HepG2 (cell line): ENCODE data around the gene ZSWIM5. TPM values are rescaled to one million over a fixed set of nuclear protein-coding genes. Genes with fewer than 3 reads are reported as not detected.

Experiments
- ATAC-seq: fragments of 200-7000 bp; cut with Tn5 transposase; 3 replicates; pipeline ENCODE4 v1.9.1; 2020; ENCODE audit warnings: mild to moderate bottlenecking, moderate library complexity
- BruUV-seq: library from RNA; stranded (reverse); fragments of 400-500 nt; replicated peaks from 2 replicates; lab custom pipeline; 2021; lab: Mats Ljungman, UMichigan
- CTCF ChIA-PET: fragments of 300-600 bp; formaldehyde crosslinking; extraction: SDS; loops from one replicate; lab custom pipeline; 2021; ENCODE audit warnings: low total read pairs, inconsistent platforms, low intra/inter-chr PET ratio; lab: Yijun Ruan, JAX
- POLR2A ChIA-PET: fragments of 350-600 bp; sonication (Branson Sonifier 250); formaldehyde crosslinking; loops from one replicate; lab custom pipeline; 2020; ENCODE audit warnings: antibody characterized with exemption, inconsistent platforms; lab: Yijun Ruan, JAX
- DNase-seq: peaks from one replicate; pipeline ENCODE4 v3.0.0-alpha.2; 2015; ENCODE audit warnings: low spot score
- FAIRE-seq: peaks from 3 replicates; lab custom pipeline; 2011; peaks lifted over from hg19 to GRCh38; lab: Jason Lieb, UNC
- H2AFZ ChIP-seq: one replicate; pipeline ENCODE4 v1.6.1; 2011; ENCODE audit warnings: low read length, inconsistent platforms
- H3K27ac ChIP-seq: fragments of 300-600 bp; 3 replicates; pipeline ENCODE4 v1.8.0; 2011; ENCODE audit warnings: mixed run types, mild to moderate bottlenecking, mixed read lengths, low read length, inconsistent platforms; ENCODE audit not compliant: insufficient read depth; ENCODE audit errors: extremely low read length
- H3K27me3 ChIP-seq, 2 experiments: fragments of 200-600 bp in 1 of 2; 2 replicates in 1 of 2; 3 replicates in 1 of 2; pipeline versions ENCODE4 v1.6.0 to v1.8.0; 2011; ENCODE audit warnings: low read length in 2 of 2, mild to moderate bottlenecking in 2 of 2, moderate library complexity in 2 of 2, inconsistent platforms in 1 of 2; ENCODE audit not compliant: insufficient read depth in 2 of 2, control insufficient read depth in 1 of 2
- H3K36me3 ChIP-seq, 2 experiments: fragments of 200-600 bp in 1 of 2; replicated peaks in 1 of 2; 2 replicates in 1 of 2; 3 replicates in 1 of 2; pipeline versions ENCODE4 v1.5.1 to v1.8.0; 2011; ENCODE audit warnings: low read length in 2 of 2, inconsistent platforms in 1 of 2; ENCODE audit not compliant: insufficient read depth in 2 of 2, control insufficient read depth in 1 of 2
- H3K4me1 ChIP-seq: 2 replicates; pipeline ENCODE4 v1.5.1; 2012; ENCODE audit warnings: low read length, inconsistent platforms; ENCODE audit not compliant: insufficient read depth
- H3K4me2 ChIP-seq: 2 replicates; pipeline ENCODE4 v1.6.0; 2011; ENCODE audit warnings: low read depth, low read length, inconsistent platforms
- H3K4me3 ChIP-seq, 3 experiments: fragments of 200-600 bp in 1 of 3; sonication (generic), shearing (Covaris generic) in 1 of 3; replicated peaks in 1 of 3; 2 replicates each; pipeline ENCODE4 v1.5.1; 2011 to 2016; ENCODE audit warnings: low read length in 3 of 3, inconsistent platforms in 2 of 3, low read depth in 2 of 3, mild to moderate bottlenecking in 2 of 3, control low read depth in 1 of 3, mixed read lengths in 1 of 3; ENCODE audit not compliant: insufficient read depth in 1 of 3
- H3K79me2 ChIP-seq: one replicate; pipeline ENCODE4 v1.6.1; 2011; ENCODE audit warnings: low read length, inconsistent platforms; ENCODE audit not compliant: insufficient read depth
- H3K9ac ChIP-seq: 2 replicates; pipeline ENCODE4 v1.6.0; 2011; ENCODE audit warnings: mild to moderate bottlenecking, low read depth, low read length, inconsistent platforms; ENCODE audit not compliant: insufficient read depth
- H3K9me3 ChIP-seq: 2 replicates; pipeline ENCODE4 v1.5.1; 2012; ENCODE audit warnings: mild to moderate bottlenecking, low read length
- H4K20me1 ChIP-seq: 2 replicates; pipeline ENCODE4 v1.6.0; 2011; ENCODE audit warnings: inconsistent platforms, mild to moderate bottlenecking, low read length, moderate library complexity; ENCODE audit not compliant: insufficient read depth
- ARHGAP35 ChIP-seq: sonication (generic); formaldehyde crosslinking; IDR thresholded peaks from 2 replicates; pipeline ENCODE4 v1.9.0; 2022; ENCODE audit warnings: mild to moderate bottlenecking, inconsistent platforms, moderate library complexity, missing genetic modification reagents, borderline replicate concordance
- GABPA ChIP-seq, 2 experiments: IDR thresholded peaks; 2 replicates each; pipeline ENCODE4 v1.6.1; 2011 to 2016; ENCODE audit warnings: low read depth in 2 of 2, low read length in 1 of 2, missing biosample characterization in 1 of 2, missing genetic modification characterization in 1 of 2
- HOXA3 ChIP-seq: sonication (generic); formaldehyde crosslinking; IDR thresholded peaks from 2 replicates; pipeline ENCODE4 v1.5.0; 2020; ENCODE audit warnings: missing genetic modification reagents
- IKZF1 ChIP-seq: fragments of 450-650 bp; IDR thresholded peaks from 2 replicates; pipeline ENCODE4 v1.7.1; 2016
- ISL2 ChIP-seq: sonication (generic); formaldehyde crosslinking; IDR thresholded peaks from 2 replicates; pipeline ENCODE4 v1.5.0; 2020; ENCODE audit warnings: missing genetic modification reagents
- MAFG ChIP-seq: sonication (generic); formaldehyde crosslinking; IDR thresholded peaks from 2 replicates; pipeline ENCODE4 v1.5.1; 2020; ENCODE audit warnings: mild to moderate bottlenecking, missing genetic modification reagents
- MEIS1 ChIP-seq: sonication (generic); formaldehyde crosslinking; IDR thresholded peaks from 2 replicates; pipeline ENCODE4 v1.9.0; 2021; ENCODE audit warnings: mild to moderate bottlenecking, missing genetic modification reagents, moderate library complexity, borderline replicate concordance
- MIER3 ChIP-seq: IDR thresholded peaks from 2 replicates; pipeline ENCODE4 v1.6.1; 2016; ENCODE audit warnings: missing compliant biosample characterization, borderline replicate concordance
- SALL2 ChIP-seq: sonication (generic); formaldehyde crosslinking; IDR thresholded peaks from 2 replicates; pipeline ENCODE4 v1.8.1; 2023; ENCODE audit warnings: mild to moderate bottlenecking, missing genetic modification reagents, inconsistent platforms
- SMC3 ChIP-seq: IDR thresholded peaks from 2 replicates; pipeline ENCODE4 v1.6.1; 2011; ENCODE audit warnings: low read length, improper control_type of control experiment
- YY1 ChIP-seq: IDR thresholded peaks from 2 replicates; pipeline ENCODE4 v1.6.1; 2011; ENCODE audit warnings: low read length, low read depth, moderate library complexity, mild to moderate bottlenecking; ENCODE audit not compliant: insufficient read depth, insufficient replicate concordance
- ZNF546 ChIP-seq: sonication (generic); formaldehyde crosslinking; conservative IDR thresholded peaks from 2 replicates; pipeline ENCODE4 v1.8.1; 2023; ENCODE audit warnings: mild to moderate bottlenecking, missing genetic modification reagents
- ZNF652 ChIP-seq: IDR thresholded peaks from 2 replicates; pipeline ENCODE4 v1.6.1; 2016; ENCODE audit warnings: low read depth, borderline replicate concordance
- ZNF672 ChIP-seq: sonication (generic); formaldehyde crosslinking; IDR thresholded peaks from 2 replicates; pipeline ENCODE4 v1.8.1; 2022; ENCODE audit warnings: missing genetic modification reagents
- ZNF83 ChIP-seq: sonication (generic); formaldehyde crosslinking; IDR thresholded peaks from 2 replicates; pipeline ENCODE4 v1.4.0; 2020; ENCODE audit warnings: missing genetic modification reagents, mild to moderate bottlenecking, borderline replicate concordance
- ZSCAN9 ChIP-seq: IDR thresholded peaks from 2 replicates; pipeline ENCODE4 v1.6.1; 2016; ENCODE audit warnings: borderline replicate concordance
- WGBS: methylation state at CpG from one replicate; pipeline ENCODE4 v1.1.6; 2017; ENCODE audit warnings: low lambda C conversion rate; 5-methylcytosine and 5-hydroxymethylcytosine counted together
- in situ Hi-C: cut with HindIII; loops from 2 replicates; pipeline ENCODE4 v1.10.0; 2017; ENCODE audit warnings: low pct_unique_long_range_greater_than_20kb; ENCODE audit not compliant: extremely low pct_ligation_motif_present
- intact Hi-C: fragments of 100-400 bp; cut with micrococcal nuclease; formaldehyde crosslinking; loops from one replicate; pipeline ENCODE4 v1.10.0; 2022; ENCODE audit not compliant: unreplicated experiment
- polyA plus RNA-seq, 8 experiments: library from polyadenylated mRNA; depleted of rRNA in 3 of 8; stranded (reverse) in 7 of 8; unstranded in 1 of 8; fragments of >200 nt; fragmentation: Illumina TruSeq in 4 of 8; extraction: Trizol in 4 of 8; gene quantifications; 2 replicates each; pipeline versions ENCODE4 v1.2.1 to v1.2.3, GENCODE V29; 2011 to 2016; ENCODE audit warnings: low read depth in 4 of 8, missing spikeins in 1 of 8, mixed read lengths in 1 of 8; ENCODE audit not compliant: insufficient read depth in 1 of 8
- total RNA-seq, 5 experiments: library from RNA; depleted of rRNA; stranded (reverse); fragments of >200 nt; fragmentation: Illumina TruSeq; extraction: Trizol; gene quantifications; 2 replicates each; pipeline ENCODE4 v1.2.3, GENCODE V29; 2016; ENCODE audit warnings: low read depth in 1 of 5
- TF ChIP-seq, protein P1 (sequence below): sonication (generic); formaldehyde crosslinking; IDR thresholded peaks from 2 replicates; pipeline ENCODE4 v1.5.0; 2020; ENCODE audit warnings: mild to moderate bottlenecking, missing genetic modification reagents, moderate library complexity
- TF ChIP-seq, protein P2 (sequence below): IDR thresholded peaks from 2 replicates; pipeline ENCODE4 v1.6.1; 2016; ENCODE audit warnings: low read depth, missing genetic modification reagents, missing compliant biosample characterization
- TF ChIP-seq, protein P3 (sequence below): sonication (generic); formaldehyde crosslinking; IDR thresholded peaks from 2 replicates; pipeline ENCODE4 v1.5.0; 2020; ENCODE audit warnings: missing genetic modification reagents

ZSWIM5 gene
- total and polyA plus RNA-seq, 2 of the 13 experiments (the other 11 are each of a cell fraction or from before 2014, with no cell fraction given): 11.0 to 20.6 TPM

DNA sequence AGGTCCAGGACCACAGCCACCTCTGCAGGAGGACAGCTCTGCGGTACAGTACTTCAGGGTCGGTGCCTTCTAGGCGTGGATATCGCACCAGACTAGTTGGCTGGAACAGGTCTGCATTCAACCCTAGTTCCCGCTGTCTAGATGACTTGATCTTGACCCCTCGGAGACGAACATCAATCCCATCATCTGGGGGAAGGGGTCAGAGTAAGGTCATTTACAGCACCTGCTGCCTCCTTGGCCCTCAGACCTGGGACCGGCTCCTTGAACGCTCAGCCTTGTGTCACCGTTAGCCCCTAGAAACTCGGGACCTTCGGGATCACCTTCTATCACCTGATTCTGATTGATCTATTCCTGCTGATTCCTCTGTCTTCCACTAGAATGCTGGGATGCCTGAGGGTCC, 197.9 kb downstream of the ZSWIM5 start:
- CTCF ChIA-PET: no interaction called here
- BruUV-seq: no TSS peak
- WGBS: 95% methylated on average over 7 of the region's 12 CpGs

More for the DNA sequence above, 197.9 kb downstream of the ZSWIM5 start:
- no peak overlapping the region for H3K4me2 ChIP-seq
- FAIRE-seq (no peak), DNase-seq (no peak), ATAC-seq (no peak)
- no peak overlapping the region for H3K27ac ChIP-seq
- H3K9ac ChIP-seq: no peak overlapping the region
- H3K27me3 ChIP-seq: no peaks in the 10 kb centered on the region; a peak in 1 of 5 replicates
- TF ChIP-seq ZNF652: no peak
- TF ChIP-seq MIER3 (CRISPR knock-in tag): no peak
- TF ChIP-seq HOXA3 (CRISPR knock-in tag): no peak
- TF ChIP-seq ZNF83 (CRISPR knock-in tag): no peak
- TF ChIP-seq, protein P1, sequence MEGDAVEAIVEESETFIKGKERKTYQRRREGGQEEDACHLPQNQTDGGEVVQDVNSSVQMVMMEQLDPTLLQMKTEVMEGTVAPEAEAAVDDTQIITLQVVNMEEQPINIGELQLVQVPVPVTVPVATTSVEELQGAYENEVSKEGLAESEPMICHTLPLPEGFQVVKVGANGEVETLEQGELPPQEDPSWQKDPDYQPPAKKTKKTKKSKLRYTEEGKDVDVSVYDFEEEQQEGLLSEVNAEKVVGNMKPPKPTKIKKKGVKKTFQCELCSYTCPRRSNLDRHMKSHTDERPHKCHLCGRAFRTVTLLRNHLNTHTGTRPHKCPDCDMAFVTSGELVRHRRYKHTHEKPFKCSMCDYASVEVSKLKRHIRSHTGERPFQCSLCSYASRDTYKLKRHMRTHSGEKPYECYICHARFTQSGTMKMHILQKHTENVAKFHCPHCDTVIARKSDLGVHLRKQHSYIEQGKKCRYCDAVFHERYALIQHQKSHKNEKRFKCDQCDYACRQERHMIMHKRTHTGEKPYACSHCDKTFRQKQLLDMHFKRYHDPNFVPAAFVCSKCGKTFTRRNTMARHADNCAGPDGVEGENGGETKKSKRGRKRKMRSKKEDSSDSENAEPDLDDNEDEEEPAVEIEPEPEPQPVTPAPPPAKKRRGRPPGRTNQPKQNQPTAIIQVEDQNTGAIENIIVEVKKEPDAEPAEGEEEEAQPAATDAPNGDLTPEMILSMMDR (CRISPR knock-in tag): no peak
- TF ChIP-seq, protein P2, sequence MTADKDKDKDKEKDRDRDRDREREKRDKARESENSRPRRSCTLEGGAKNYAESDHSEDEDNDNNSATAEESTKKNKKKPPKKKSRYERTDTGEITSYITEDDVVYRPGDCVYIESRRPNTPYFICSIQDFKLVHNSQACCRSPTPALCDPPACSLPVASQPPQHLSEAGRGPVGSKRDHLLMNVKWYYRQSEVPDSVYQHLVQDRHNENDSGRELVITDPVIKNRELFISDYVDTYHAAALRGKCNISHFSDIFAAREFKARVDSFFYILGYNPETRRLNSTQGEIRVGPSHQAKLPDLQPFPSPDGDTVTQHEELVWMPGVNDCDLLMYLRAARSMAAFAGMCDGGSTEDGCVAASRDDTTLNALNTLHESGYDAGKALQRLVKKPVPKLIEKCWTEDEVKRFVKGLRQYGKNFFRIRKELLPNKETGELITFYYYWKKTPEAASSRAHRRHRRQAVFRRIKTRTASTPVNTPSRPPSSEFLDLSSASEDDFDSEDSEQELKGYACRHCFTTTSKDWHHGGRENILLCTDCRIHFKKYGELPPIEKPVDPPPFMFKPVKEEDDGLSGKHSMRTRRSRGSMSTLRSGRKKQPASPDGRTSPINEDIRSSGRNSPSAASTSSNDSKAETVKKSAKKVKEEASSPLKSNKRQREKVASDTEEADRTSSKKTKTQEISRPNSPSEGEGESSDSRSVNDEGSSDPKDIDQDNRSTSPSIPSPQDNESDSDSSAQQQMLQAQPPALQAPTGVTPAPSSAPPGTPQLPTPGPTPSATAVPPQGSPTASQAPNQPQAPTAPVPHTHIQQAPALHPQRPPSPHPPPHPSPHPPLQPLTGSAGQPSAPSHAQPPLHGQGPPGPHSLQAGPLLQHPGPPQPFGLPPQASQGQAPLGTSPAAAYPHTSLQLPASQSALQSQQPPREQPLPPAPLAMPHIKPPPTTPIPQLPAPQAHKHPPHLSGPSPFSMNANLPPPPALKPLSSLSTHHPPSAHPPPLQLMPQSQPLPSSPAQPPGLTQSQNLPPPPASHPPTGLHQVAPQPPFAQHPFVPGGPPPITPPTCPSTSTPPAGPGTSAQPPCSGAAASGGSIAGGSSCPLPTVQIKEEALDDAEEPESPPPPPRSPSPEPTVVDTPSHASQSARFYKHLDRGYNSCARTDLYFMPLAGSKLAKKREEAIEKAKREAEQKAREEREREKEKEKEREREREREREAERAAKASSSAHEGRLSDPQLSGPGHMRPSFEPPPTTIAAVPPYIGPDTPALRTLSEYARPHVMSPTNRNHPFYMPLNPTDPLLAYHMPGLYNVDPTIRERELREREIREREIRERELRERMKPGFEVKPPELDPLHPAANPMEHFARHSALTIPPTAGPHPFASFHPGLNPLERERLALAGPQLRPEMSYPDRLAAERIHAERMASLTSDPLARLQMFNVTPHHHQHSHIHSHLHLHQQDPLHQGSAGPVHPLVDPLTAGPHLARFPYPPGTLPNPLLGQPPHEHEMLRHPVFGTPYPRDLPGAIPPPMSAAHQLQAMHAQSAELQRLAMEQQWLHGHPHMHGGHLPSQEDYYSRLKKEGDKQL (CRISPR knock-in tag): no peak
- TF ChIP-seq ISL2: no peak
- no peak for TF ChIP-seq GABPA (IDR thresholded peaks at IDR 0.05; ENCODE audit: low read depth, low read length)
- no peak for TF ChIP-seq GABPA (CRISPR knock-in tag; IDR thresholded peaks at IDR 0.05; ENCODE audit: low read depth)
- no peak for TF ChIP-seq ZSCAN9 (CRISPR knock-in tag)
- TF ChIP-seq ZNF546 (CRISPR knock-in tag): no peak
- TF ChIP-seq MEIS1 (CRISPR knock-in tag): no peak
- TF ChIP-seq ARHGAP35: no peak
- no peak for TF ChIP-seq YY1
- no peak for TF ChIP-seq SALL2 (CRISPR knock-in tag)
- TF ChIP-seq SMC3: no peak
- TF ChIP-seq, protein P3, sequence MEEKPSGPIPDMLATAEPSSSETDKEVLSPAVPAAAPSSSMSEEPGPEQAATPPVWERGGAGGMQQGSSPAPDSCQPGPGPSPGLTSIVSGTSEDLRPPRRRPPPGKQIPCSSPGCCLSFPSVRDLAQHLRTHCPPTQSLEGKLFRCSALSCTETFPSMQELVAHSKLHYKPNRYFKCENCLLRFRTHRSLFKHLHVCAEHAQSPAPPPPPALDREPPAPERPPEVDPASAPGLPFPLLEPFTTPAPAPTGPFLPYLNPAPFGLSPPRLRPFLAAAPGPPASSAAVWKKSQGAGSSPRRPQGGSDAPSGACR: no peak
- TF ChIP-seq IKZF1: no peak
- no peak for TF ChIP-seq MAFG
- no peak for TF ChIP-seq ZNF672 (CRISPR knock-in tag)
- H3K36me3 ChIP-seq: peaks cover 25 to 58% of the 10 kb centered on the region in 2 experiments
- H3K4me3 ChIP-seq: no peak overlapping the region
- H3K4me1 ChIP-seq: peaks cover 18% of the 10 kb centered on the region
- no peak overlapping the region for H2AFZ ChIP-seq
- H3K9me3 ChIP-seq: no peaks in the 10 kb centered on the region
- H4K20me1 ChIP-seq: no peaks in the 10 kb centered on the region
- in situ Hi-C loops (loop anchor here (25.0 kb wide), 1 partner anchor 171 kb away; the partner anchor contains the start of gene PTCH2), intact Hi-C loops (no loop called here)
- peaks cover 20% of the 10 kb centered on the region for H3K79me2 ChIP-seq
- POLR2A ChIA-PET: no interaction called here
